HepG2 (cell line): Measurements from ENCODE around the gene NABP1. TPM values are rescaled to one million over a fixed set of nuclear protein-coding genes. Genes with fewer than 3 reads are reported as not detected.

Experiments used
- CAMTA2 ChIP-seq: sonication (generic); formaldehyde crosslinking; IDR thresholded peaks from 2 replicates; pipeline ENCODE4 v1.4.0; 2020; ENCODE audit warnings: mild to moderate bottlenecking, missing genetic modification reagents, borderline replicate concordance
- CBX1 ChIP-seq: IDR thresholded peaks from one replicate; pipeline ENCODE4 v1.6.1; 2016; ENCODE audit warnings: antibody characterized with exemption, low read depth
- CBX2 ChIP-seq, 2 experiments: fragments of 200-600 bp in 1 of 2; sonication (generic); formaldehyde crosslinking in 1 of 2; IDR thresholded peaks; 2 replicates each; pipeline versions ENCODE4 v1.7.0 to v1.8.1; 2018 to 2022; ENCODE audit warnings: low read depth in 2 of 2, low read length in 1 of 2, mild to moderate bottlenecking in 1 of 2, missing genetic modification reagents in 1 of 2
- MAZ ChIP-seq, 2 experiments: sonication (generic) in 1 of 2; formaldehyde crosslinking in 1 of 2; IDR thresholded peaks; 2 replicates each; pipeline versions ENCODE4 v1.5.0 to v1.6.1; 2012 to 2020; ENCODE audit warnings: low read depth in 2 of 2, mild to moderate bottlenecking in 2 of 2, borderline replicate concordance in 1 of 2, improper control_type of control experiment in 1 of 2, low read length in 1 of 2, missing genetic modification reagents in 1 of 2, moderate library complexity in 1 of 2
- MTA3 ChIP-seq: sonication (generic); formaldehyde crosslinking; IDR thresholded peaks from 2 replicates; pipeline ENCODE4 v1.4.0; 2020; ENCODE audit warnings: missing genetic modification reagents
- ONECUT2 ChIP-seq: sonication (generic); formaldehyde crosslinking; IDR thresholded peaks from 2 replicates; pipeline ENCODE4 v1.4.0; 2020; ENCODE audit warnings: missing genetic modification reagents
- SAP130 ChIP-seq: IDR thresholded peaks from 2 replicates; pipeline ENCODE4 v1.6.1; 2016; ENCODE audit warnings: low read depth
- SIX4 ChIP-seq: sonication (generic); formaldehyde crosslinking; IDR thresholded peaks from 2 replicates; pipeline ENCODE4 v1.4.0; 2020; ENCODE audit warnings: missing genetic modification reagents
- SOX6 ChIP-seq, 2 experiments: fragments of 450-650 bp in 1 of 2; sonication (generic) in 1 of 2; formaldehyde crosslinking in 1 of 2; IDR thresholded peaks; 2 replicates each; pipeline versions ENCODE4 v1.4.0 to v1.6.1; 2017 to 2020; ENCODE audit warnings: antibody characterized with exemption in 1 of 2, mild to moderate bottlenecking in 1 of 2, missing genetic modification reagents in 1 of 2
- SP4 ChIP-seq: sonication (generic); formaldehyde crosslinking; IDR thresholded peaks from 2 replicates; pipeline ENCODE4 v1.8.1; 2023; ENCODE audit warnings: mild to moderate bottlenecking, missing genetic modification reagents
- SSRP1 ChIP-seq: IDR thresholded peaks from 2 replicates; pipeline ENCODE4 v1.6.1; 2016; ENCODE audit warnings: control low read depth
- SYNCRIP ChIP-seq: fragments of 200-400 bp; formaldehyde crosslinking; IDR thresholded peaks from 2 replicates; pipeline ENCODE4 v1.6.1; 2018; ENCODE audit warnings: mild to moderate bottlenecking, low read depth, low read length; ENCODE audit not compliant: insufficient read depth
- U2AF2 ChIP-seq: fragments of 200-400 bp; formaldehyde crosslinking; IDR thresholded peaks from 2 replicates; pipeline ENCODE4 v1.6.1; 2017; ENCODE audit warnings: low read depth, mild to moderate bottlenecking, low read length
- WIZ ChIP-seq: sonication (generic); formaldehyde crosslinking; IDR thresholded peaks from 2 replicates; pipeline ENCODE4 v1.5.1; 2020; ENCODE audit warnings: mild to moderate bottlenecking, missing genetic modification reagents
- XRCC5 ChIP-seq: fragments of 200-400 bp; formaldehyde crosslinking; optimal IDR thresholded peaks from 2 replicates; pipeline ENCODE3; 2017; ENCODE audit warnings: mild to moderate bottlenecking, low read length
- ZBTB39 ChIP-seq: sonication (generic); formaldehyde crosslinking; IDR thresholded peaks from 2 replicates; pipeline ENCODE4 v1.5.0; 2020; ENCODE audit warnings: missing genetic modification reagents
- ZNF33B ChIP-seq: sonication (generic); formaldehyde crosslinking; IDR thresholded peaks from 2 replicates; pipeline ENCODE4 v1.5.1; 2020; ENCODE audit warnings: mild to moderate bottlenecking, missing genetic modification reagents
- ZNF563 ChIP-seq: sonication (generic); formaldehyde crosslinking; IDR thresholded peaks from 2 replicates; pipeline ENCODE4 v1.8.0; 2022; ENCODE audit warnings: mild to moderate bottlenecking, moderate library complexity, missing genetic modification reagents
- ZNF713 ChIP-seq: sonication (generic); formaldehyde crosslinking; IDR thresholded peaks from 2 replicates; pipeline ENCODE4 v1.4.0; 2020; ENCODE audit warnings: mild to moderate bottlenecking, missing genetic modification reagents
- ZNF773 ChIP-seq: sonication (generic); formaldehyde crosslinking; IDR thresholded peaks from 2 replicates; pipeline ENCODE4 v1.4.0; 2020; ENCODE audit warnings: missing genetic modification reagents, borderline replicate concordance
- ZNF883 ChIP-seq: sonication (generic); formaldehyde crosslinking; IDR thresholded peaks from 2 replicates; pipeline ENCODE4 v1.5.1; 2020; ENCODE audit warnings: mild to moderate bottlenecking, missing genetic modification reagents; ENCODE audit errors: not compliant biosample characterization
- polyA plus RNA-seq, 8 experiments: library from polyadenylated mRNA; depleted of rRNA in 3 of 8; stranded (reverse) in 7 of 8; unstranded in 1 of 8; fragments of >200 nt; fragmentation: Illumina TruSeq in 4 of 8; extraction: Trizol in 4 of 8; gene quantifications; 2 replicates each; pipeline versions ENCODE4 v1.2.1 to v1.2.3, GENCODE V29; 2011 to 2016; ENCODE audit warnings: low read depth in 4 of 8, missing spikeins in 1 of 8, mixed read lengths in 1 of 8; ENCODE audit not compliant: insufficient read depth in 1 of 8
- total RNA-seq, 5 experiments: library from RNA; depleted of rRNA; stranded (reverse); fragments of >200 nt; fragmentation: Illumina TruSeq; extraction: Trizol; gene quantifications; 2 replicates each; pipeline ENCODE4 v1.2.3, GENCODE V29; 2016; ENCODE audit warnings: low read depth in 1 of 5
- TF ChIP-seq, protein P1 (sequence below): IDR thresholded peaks from 2 replicates; pipeline ENCODE4 v1.6.1; 2018; ENCODE audit warnings: missing genetic modification reagents
- TF ChIP-seq, protein P2 (sequence below): sonication (generic); formaldehyde crosslinking; IDR thresholded peaks from 2 replicates; pipeline ENCODE4 v1.4.0; 2020; ENCODE audit warnings: mild to moderate bottlenecking, missing genetic modification reagents, borderline replicate concordance

NABP1 gene
- total and polyA plus RNA-seq, 2 of the 13 experiments (the other 11 are each of a cell fraction or from before 2014, with no cell fraction given): 14.9 to 19.8 TPM

DNA sequence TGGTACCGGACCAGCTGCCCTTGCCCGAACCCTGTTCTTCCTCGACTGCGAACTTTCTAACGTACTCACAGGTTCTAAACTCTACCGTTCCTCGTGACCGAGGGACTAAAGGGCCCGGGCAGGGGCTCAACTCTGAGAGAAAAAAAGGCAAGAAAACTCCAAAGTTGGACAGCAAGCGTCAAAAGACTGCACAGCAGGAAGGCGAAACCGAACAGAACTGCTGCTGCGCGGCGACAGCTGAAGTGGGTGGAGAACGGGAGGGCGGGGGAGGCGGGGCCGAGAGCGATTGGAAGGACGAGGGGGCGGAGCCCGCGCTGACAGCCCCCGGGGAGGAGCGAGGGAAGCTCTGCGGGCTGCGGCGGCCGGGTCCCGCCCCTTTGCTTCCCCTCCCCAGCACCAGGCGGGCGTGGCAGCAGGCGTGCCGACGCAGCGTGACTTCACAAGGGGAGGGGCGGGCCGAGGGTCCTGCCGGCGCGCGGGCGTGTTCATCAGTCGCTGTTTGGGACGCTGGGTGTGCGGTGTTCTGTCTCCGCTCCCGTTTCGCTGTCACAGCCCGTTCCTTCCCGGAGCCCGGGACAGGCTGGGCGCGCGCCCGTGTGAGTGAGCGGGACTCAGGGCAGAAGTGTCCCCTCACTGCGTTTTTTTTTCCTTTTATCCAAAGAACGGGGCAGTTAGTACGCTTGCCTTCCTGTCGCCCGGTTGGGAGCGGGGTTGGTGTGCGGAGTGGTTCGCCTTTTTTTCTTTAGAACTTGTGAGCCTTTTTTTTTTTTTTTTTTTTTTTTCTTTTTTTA is at the start of gene NABP1 (continued):
- TF ChIP-seq ZBTB39 (CRISPR knock-in tag): no peak
- TF ChIP-seq MAZ (IDR thresholded peaks at IDR 0.05; ENCODE audit: borderline replicate concordance, low read depth, low read length): peak; percentile 96
- peak; percentile 99 for TF ChIP-seq MAZ (CRISPR knock-in tag; IDR thresholded peaks at IDR 0.05; ENCODE audit: low read depth)
- no peak for TF ChIP-seq SYNCRIP
- TF ChIP-seq CBX1: peak; percentile 92
- TF ChIP-seq, protein P1, sequence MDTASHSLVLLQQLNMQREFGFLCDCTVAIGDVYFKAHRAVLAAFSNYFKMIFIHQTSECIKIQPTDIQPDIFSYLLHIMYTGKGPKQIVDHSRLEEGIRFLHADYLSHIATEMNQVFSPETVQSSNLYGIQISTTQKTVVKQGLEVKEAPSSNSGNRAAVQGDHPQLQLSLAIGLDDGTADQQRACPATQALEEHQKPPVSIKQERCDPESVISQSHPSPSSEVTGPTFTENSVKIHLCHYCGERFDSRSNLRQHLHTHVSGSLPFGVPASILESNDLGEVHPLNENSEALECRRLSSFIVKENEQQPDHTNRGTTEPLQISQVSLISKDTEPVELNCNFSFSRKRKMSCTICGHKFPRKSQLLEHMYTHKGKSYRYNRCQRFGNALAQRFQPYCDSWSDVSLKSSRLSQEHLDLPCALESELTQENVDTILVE (CRISPR knock-in tag): peak; percentile 70
- TF ChIP-seq WIZ (CRISPR knock-in tag): peak; percentile 26; the same call in 1 of the 2 replicates
- TF ChIP-seq, protein P2, sequence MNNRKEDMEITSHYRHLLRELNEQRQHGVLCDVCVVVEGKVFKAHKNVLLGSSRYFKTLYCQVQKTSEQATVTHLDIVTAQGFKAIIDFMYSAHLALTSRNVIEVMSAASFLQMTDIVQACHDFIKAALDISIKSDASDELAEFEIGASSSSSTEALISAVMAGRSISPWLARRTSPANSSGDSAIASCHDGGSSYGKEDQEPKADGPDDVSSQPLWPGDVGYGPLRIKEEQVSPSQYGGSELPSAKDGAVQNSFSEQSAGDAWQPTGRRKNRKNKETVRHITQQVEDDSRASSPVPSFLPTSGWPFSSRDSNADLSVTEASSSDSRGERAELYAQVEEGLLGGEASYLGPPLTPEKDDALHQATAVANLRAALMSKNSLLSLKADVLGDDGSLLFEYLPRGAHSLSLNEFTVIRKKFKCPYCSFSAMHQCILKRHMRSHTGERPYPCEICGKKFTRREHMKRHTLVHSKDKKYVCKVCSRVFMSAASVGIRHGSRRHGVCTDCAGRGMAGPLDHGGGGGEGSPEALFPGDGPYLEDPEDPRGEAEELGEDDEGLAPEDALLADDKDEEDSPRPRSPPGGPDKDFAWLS: no peak
- no peak for TF ChIP-seq MTA3 (CRISPR knock-in tag)
- peak; percentile 84 for TF ChIP-seq ZNF773 (CRISPR knock-in tag)
- TF ChIP-seq ZNF33B: no peak; the same call in 1 of the 2 replicates
- TF ChIP-seq SOX6 (IDR thresholded peaks at IDR 0.05): no peak
- TF ChIP-seq SOX6 (CRISPR knock-in tag; IDR thresholded peaks at IDR 0.05): peak; percentile 85
- TF ChIP-seq SP4 (CRISPR knock-in tag): peak; percentile 99
- TF ChIP-seq SIX4 (CRISPR knock-in tag): 0 out of 2 replicates have a peak, but pooled peaks have one; percentile 47
- peak; percentile 64 for TF ChIP-seq ZNF883 (CRISPR knock-in tag)
- TF ChIP-seq U2AF2: peak; percentile 79; the same call in 1 of the 2 replicates
- no peak for TF ChIP-seq CBX2 (IDR thresholded peaks at IDR 0.05; ENCODE audit: low read depth, low read length)
- no peak for TF ChIP-seq CBX2 (CRISPR knock-in tag; IDR thresholded peaks at IDR 0.05; ENCODE audit: low read depth)
- no peak for TF ChIP-seq SSRP1 (CRISPR knock-in tag)
- peak; percentile 88; the same call in 1 of the 2 replicates for TF ChIP-seq ZNF563 (CRISPR knock-in tag)
- peak; percentile 38; the same call in 1 of the 2 replicates for TF ChIP-seq ONECUT2 (CRISPR knock-in tag)
- no peak for TF ChIP-seq ZNF713 (CRISPR knock-in tag)
- TF ChIP-seq XRCC5: peak; percentile 38
- peak; percentile 99 for TF ChIP-seq SAP130 (CRISPR knock-in tag)
- TF ChIP-seq CAMTA2 (CRISPR knock-in tag): no peak
